H9 (cell line): ENCODE results near the gene YWHAB. TPM values are rescaled to one million over a fixed set of nuclear protein-coding genes. Genes with fewer than 3 reads are reported as not detected.

Source experiments
- DNase-seq: peaks from one replicate; pipeline ENCODE4 v3.0.0-alpha.2; 2017
- H2AFZ ChIP-seq: one replicate; pipeline ENCODE4 v1.6.1; 2013; ENCODE audit warnings: mild to moderate bottlenecking, low read length, control low read depth, moderate library complexity
- H2AK5ac ChIP-seq: 2 replicates; pipeline ENCODE4 v1.6.1; 2013; ENCODE audit warnings: low read length, control low read depth, mixed read lengths; ENCODE audit not compliant: insufficient read length
- H2BK120ac ChIP-seq: one replicate; pipeline ENCODE4 v1.6.1; 2013; ENCODE audit warnings: low read depth, mild to moderate bottlenecking, low read length, control low read depth, inconsistent platforms; ENCODE audit not compliant: poor library complexity, severe bottlenecking
- H2BK12ac ChIP-seq: 2 replicates; pipeline ENCODE4 v1.6.1; 2013; ENCODE audit warnings: low read length, control low read depth, mixed read lengths, low read depth; ENCODE audit not compliant: insufficient read length
- H2BK15ac ChIP-seq: 2 replicates; pipeline ENCODE4 v1.6.1; 2013; ENCODE audit warnings: low read depth, low read length, control low read depth
- H2BK20ac ChIP-seq: one replicate; pipeline ENCODE4 v1.6.1; 2013; ENCODE audit warnings: low read depth, mild to moderate bottlenecking, low read length, control low read depth, inconsistent platforms; ENCODE audit not compliant: poor library complexity, severe bottlenecking
- H2BK5ac ChIP-seq: 2 replicates; pipeline ENCODE4 v1.6.1; 2013; ENCODE audit warnings: low read length, control low read depth, mixed read lengths; ENCODE audit not compliant: insufficient read length
- H3K14ac ChIP-seq: 2 replicates; pipeline ENCODE4 v1.6.1; 2013; ENCODE audit warnings: low read length, control low read depth; ENCODE audit not compliant: insufficient read depth
- H3K18ac ChIP-seq: 2 replicates; pipeline ENCODE4 v1.6.1; 2013; ENCODE audit warnings: low read depth, mild to moderate bottlenecking, mixed read lengths, low read length, control low read depth; ENCODE audit not compliant: insufficient read length
- H3K23ac ChIP-seq: 2 replicates; pipeline ENCODE4 v1.6.1; 2013; ENCODE audit warnings: low read length, control low read depth, mixed read lengths, low read depth; ENCODE audit not compliant: insufficient read length
- H3K23me2 ChIP-seq: 2 replicates; pipeline ENCODE4 v1.6.1; 2013; ENCODE audit warnings: low read depth, mild to moderate bottlenecking, mixed read lengths, low read length, control low read depth; ENCODE audit not compliant: insufficient read length, poor library complexity, severe bottlenecking
- H3K27ac ChIP-seq: 2 replicates; pipeline ENCODE4 v1.5.1; 2013; ENCODE audit warnings: low read length, control low read depth, mixed read lengths, low read depth; ENCODE audit not compliant: insufficient read length
- H3K27me3 ChIP-seq: 2 replicates; pipeline ENCODE4 v1.6.1; 2013; ENCODE audit warnings: low read length, control low read depth, inconsistent platforms; ENCODE audit not compliant: insufficient read depth
- H3K4ac ChIP-seq: 2 replicates; pipeline ENCODE4 v1.6.1; 2013; ENCODE audit warnings: low read depth, mild to moderate bottlenecking, control low read depth, inconsistent platforms, low read length, moderate library complexity
- H3K4me1 ChIP-seq: 2 replicates; pipeline ENCODE4 v1.6.1; 2013; ENCODE audit warnings: low read length, control low read depth, inconsistent platforms; ENCODE audit not compliant: insufficient read depth
- H3K4me2 ChIP-seq: 2 replicates; pipeline ENCODE4 v1.6.1; 2013; ENCODE audit warnings: low read length, control low read depth, mixed read lengths; ENCODE audit not compliant: insufficient read length, insufficient read depth
- H3K56ac ChIP-seq: 2 replicates; pipeline ENCODE4 v1.6.1; 2013; ENCODE audit warnings: low read depth, mild to moderate bottlenecking, mixed read lengths, low read length, control low read depth; ENCODE audit not compliant: insufficient read length
- H3K79me1 ChIP-seq: 2 replicates; pipeline ENCODE4 v1.6.1; 2013; ENCODE audit warnings: low read depth, mild to moderate bottlenecking, moderate library complexity, low read length, control low read depth, inconsistent platforms; ENCODE audit not compliant: insufficient read depth, poor library complexity, severe bottlenecking
- H3K79me2 ChIP-seq: 2 replicates; pipeline ENCODE4 v1.6.1; 2013; ENCODE audit warnings: low read length, control low read depth, inconsistent platforms; ENCODE audit not compliant: insufficient read depth
- H3K9ac ChIP-seq: 2 replicates; pipeline ENCODE4 v1.6.1; 2013; ENCODE audit warnings: low read length, control low read depth, mixed read lengths; ENCODE audit not compliant: insufficient read length; ENCODE audit errors: extremely low read depth
- H3K9me3 ChIP-seq: one replicate; pipeline ENCODE4 v1.6.1; 2013; ENCODE audit warnings: low read depth, low read length, inconsistent platforms; ENCODE audit not compliant: control insufficient read depth
- H3T11ph ChIP-seq: one replicate; pipeline ENCODE4 v1.6.1; 2013; ENCODE audit warnings: mild to moderate bottlenecking, low read length, control low read depth, inconsistent platforms
- H4K20me1 ChIP-seq: one replicate; pipeline ENCODE4 v1.6.1; 2013; ENCODE audit not compliant: control insufficient read depth, insufficient read length, insufficient read depth
- H4K5ac ChIP-seq: 2 replicates; pipeline ENCODE4 v1.6.1; 2013; ENCODE audit warnings: low read depth, mild to moderate bottlenecking, mixed read lengths, low read length, control low read depth; ENCODE audit not compliant: insufficient read length
- H4K8ac ChIP-seq: replicated peaks from 2 replicates; pipeline ENCODE4 v1.6.1; 2013; ENCODE audit warnings: low read length, control low read depth, mixed read lengths, low read depth; ENCODE audit not compliant: insufficient read length
- H4K91ac ChIP-seq: 2 replicates; pipeline ENCODE4 v1.6.1; 2013; ENCODE audit warnings: low read depth, mild to moderate bottlenecking, moderate library complexity, mixed read lengths, low read length, control low read depth; ENCODE audit not compliant: insufficient read length
- H3K27ac Mint-ChIP-seq, 3 experiments: 2 replicates in 2 of 3; 3 replicates in 1 of 3; pipeline ENCODE4 v1.8.0; 2020 to 2021; ENCODE audit warnings: mixed read lengths in 3 of 3, mild to moderate bottlenecking in 1 of 3, moderate library complexity in 1 of 3
- H3K27me3 Mint-ChIP-seq: 2 replicates; pipeline ENCODE4 v1.8.0; 2021; ENCODE audit warnings: low read depth, mild to moderate bottlenecking, moderate library complexity, mixed read lengths
- H3K36me3 Mint-ChIP-seq, 3 experiments: 2 replicates in 2 of 3; 3 replicates in 1 of 3; pipeline ENCODE4 v1.8.0; 2020 to 2021; ENCODE audit warnings: low read depth in 3 of 3, mixed read lengths in 3 of 3; ENCODE audit not compliant: insufficient read depth in 1 of 3
- H3K4me1 Mint-ChIP-seq, 2 experiments: 2 replicates each; pipeline ENCODE4 v1.8.0; 2020; ENCODE audit warnings: mixed read lengths in 2 of 2
- H3K4me3 Mint-ChIP-seq, 2 experiments: 2 replicates in 1 of 2; 3 replicates in 1 of 2; pipeline ENCODE4 v1.8.0; 2020 to 2021; ENCODE audit warnings: mild to moderate bottlenecking in 2 of 2, mixed read lengths in 2 of 2, moderate library complexity in 1 of 2
- H3K9me3 Mint-ChIP-seq, 2 experiments: 2 replicates in 1 of 2; 3 replicates in 1 of 2; pipeline ENCODE4 v1.8.0; 2020; ENCODE audit warnings: mild to moderate bottlenecking in 2 of 2, mixed read lengths in 2 of 2, moderate library complexity in 1 of 2
- WGBS: extraction: QIAGEN DNeasy Blood & Tissue Kit; methylation state at CpG from one replicate; pipeline ENCODE4 v1.1.7; 2013; ENCODE audit warnings: missing lambda C conversion rate, low lambda C conversion rate, mixed read lengths; ENCODE audit not compliant: insufficient read length; ENCODE audit errors: extremely low coverage; 5-methylcytosine and 5-hydroxymethylcytosine counted together
- total RNA-seq: library from RNA; stranded (reverse); gene quantifications from 2 replicates; pipeline ENCODE4 v1.2.1, GENCODE V29; 2021
- TF ChIP-seq, protein P1 (sequence below): fragments of 200-600 bp; sonication (generic); conservative IDR thresholded peaks from 3 replicates; pipeline ENCODE4 v1.8.0; 2021; ENCODE audit warnings: antibody characterized with exemption, mild to moderate bottlenecking

Gene YWHAB
- total RNA-seq, 1 experiment from 2014 or later: 203 TPM

- Histone ChIP-seq H3K14ac (no peak overlapping the region), H2BK120ac (no peak overlapping the region), H3K4ac (no peak overlapping the region), H4K20me1 (no peaks in the 10 kb centered on the region), H3K56ac (no peak overlapping the region), H2BK12ac (no peak overlapping the region), H3K18ac (no peak overlapping the region), H3K79me1 (no peaks in the 10 kb centered on the region), H3K27ac (no peak overlapping the region), H4K8ac (no peak overlapping the region), H2AK5ac (no peak overlapping the region), H3K23ac (no peak overlapping the region), H3K23me2 (no peaks in the 10 kb centered on the region), H3K4me1 (no peaks in the 10 kb centered on the region), H3K4me2 (no peak overlapping the region), H3K27me3 (no peaks in the 10 kb centered on the region), H2BK20ac (no peak overlapping the region), H4K91ac (no peak overlapping the region), H3K9me3 (no peaks in the 10 kb centered on the region), H3K79me2 (no peaks in the 10 kb centered on the region), H2BK5ac (no peak overlapping the region), H2BK15ac (no peak overlapping the region), H2AFZ (no peak overlapping the region), H3K9ac (no peak overlapping the region), H4K5ac (no peak overlapping the region), H3T11ph (no peak overlapping the region)
- TF ChIP-seq, protein P1, sequence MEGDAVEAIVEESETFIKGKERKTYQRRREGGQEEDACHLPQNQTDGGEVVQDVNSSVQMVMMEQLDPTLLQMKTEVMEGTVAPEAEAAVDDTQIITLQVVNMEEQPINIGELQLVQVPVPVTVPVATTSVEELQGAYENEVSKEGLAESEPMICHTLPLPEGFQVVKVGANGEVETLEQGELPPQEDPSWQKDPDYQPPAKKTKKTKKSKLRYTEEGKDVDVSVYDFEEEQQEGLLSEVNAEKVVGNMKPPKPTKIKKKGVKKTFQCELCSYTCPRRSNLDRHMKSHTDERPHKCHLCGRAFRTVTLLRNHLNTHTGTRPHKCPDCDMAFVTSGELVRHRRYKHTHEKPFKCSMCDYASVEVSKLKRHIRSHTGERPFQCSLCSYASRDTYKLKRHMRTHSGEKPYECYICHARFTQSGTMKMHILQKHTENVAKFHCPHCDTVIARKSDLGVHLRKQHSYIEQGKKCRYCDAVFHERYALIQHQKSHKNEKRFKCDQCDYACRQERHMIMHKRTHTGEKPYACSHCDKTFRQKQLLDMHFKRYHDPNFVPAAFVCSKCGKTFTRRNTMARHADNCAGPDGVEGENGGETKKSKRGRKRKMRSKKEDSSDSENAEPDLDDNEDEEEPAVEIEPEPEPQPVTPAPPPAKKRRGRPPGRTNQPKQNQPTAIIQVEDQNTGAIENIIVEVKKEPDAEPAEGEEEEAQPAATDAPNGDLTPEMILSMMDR: no peak
- Mint-ChIP-seq H3K36me3 (0 out of 7 replicates have a peak, but pooled peaks cover 0 to 5% (median 0%) of the 10 kb centered on the region in 3 experiments), H3K4me3 (no peak overlapping the region), H3K9me3 (peaks cover 2 to 5% of the 10 kb centered on the region in 2 experiments; a peak in 2 of 5 replicates), H3K27ac (no peak overlapping the region), H3K4me1 (peaks cover 9 to 11% of the 10 kb centered on the region in 2 experiments), H3K27me3 (no peaks in the 10 kb centered on the region; the same call in 1 of the 2 replicates)
- WGBS: no CpG with 5 or more reads among the region's 2 CpGs
- DNase-seq: no peak
Measured at GRCh38 chr20:44856442-44856841, 29.1 kb upstream of the YWHAB start.
